Stimulated activated CD4-positive, alpha-beta T cell treated with anti-CD3 and anti-CD28 coated beads, TNF-alpha, amount 100 ng/mL, for 48 hours (primary cell): ENCODE measurements around the gene RECQL5.
A peak's percentile ranks its signal among the peaks of the same experiment; 100 is the strongest.

ENCODE experiments used
- DNase-seq, 3 donors: peaks; one replicate each; pipeline ENCODE4 v3.0.0-alpha.2; 2020; ENCODE audit warnings: low read depth in 3 of 3

RECQL5 gene

GRCh38 chr17:75633486-75634375 is 33.2 kb downstream of the RECQL5 start:
- peak in 2 of 3 donors; percentile 20 to 37 for DNase-seq

GRCh38 chr17:75632863-75633485 is 34.0 kb downstream of the RECQL5 start, which contains the start of gene SMIM5:
Gene SMIM5, plus strand, starts transcription at chr17:75633434. Its CDS starts 6,768 bp downstream, at chr17:75640202.
- DNase-seq = peak; percentile 65 to 76 (median 69)

- DNase-seq = no peak
Measured at GRCh38 chr17:75632428-75632827, 34.5 kb downstream of the RECQL5 start.

- DNase-seq = no peak
Measured at GRCh38 chr17:75631353-75631752, 35.6 kb downstream of the RECQL5 start.

- no peak for DNase-seq
Measured at GRCh38 chr17:75630071-75630917, 36.7 kb downstream of the RECQL5 start.

- no peak for DNase-seq
Measured at GRCh38 chr17:75629157-75629556, 37.8 kb downstream of the RECQL5 start.

- no peak for DNase-seq
Measured at GRCh38 chr17:75628425-75628824, 38.5 kb downstream of the RECQL5 start.

GRCh38 chr17:75627094-75627493 is 39.9 kb downstream of the RECQL5 start:
- no peak for DNase-seq

- DNase-seq = no peak
Measured at GRCh38 chr17:75626496-75627038, 40.4 kb downstream of the RECQL5 start.

GRCh38 chr17:75625813-75626486 is 41.0 kb downstream of the RECQL5 start:
- peak in 2 of 3 donors; percentile 8 to 17 for DNase-seq

- no peak for DNase-seq
Measured at GRCh38 chr17:75624714-75625345, 42.1 kb downstream of the RECQL5 start.

GRCh38 chr17:75624021-75624420 is 42.9 kb downstream of the RECQL5 start:
- DNase-seq = no peak

- no peak for DNase-seq
Measured at GRCh38 chr17:75623386-75623785, 43.6 kb downstream of the RECQL5 start.

GRCh38 chr17:75622771-75623273 is 44.1 kb downstream of the RECQL5 start:
- DNase-seq = no peak

- DNase-seq = no peak
Measured at GRCh38 chr17:75622076-75622475, 44.9 kb downstream of the RECQL5 start.

- DNase-seq = no peak
Measured at GRCh38 chr17:75621489-75621888, 45.5 kb downstream of the RECQL5 start.

GRCh38 chr17:75619506-75620431 is 47.2 kb downstream of the RECQL5 start:
- peak in 1 of 3 donors; percentile 20 for DNase-seq

- no peak for DNase-seq
Measured at GRCh38 chr17:75617675-75618074, 49.3 kb downstream of the RECQL5 start.

GRCh38 chr17:75617218-75617617 is 49.7 kb downstream of the RECQL5 start:
- no peak for DNase-seq
